Endothelial cell of umbilical vein (primary cell): ENCODE data around the gene GALNT17. TPM values are rescaled to one million over a fixed set of nuclear protein-coding genes. Genes with fewer than 3 reads are reported as not detected.

Source experiments
- BruUV-seq: library from RNA; stranded (reverse); fragments of 400-500 nt; replicated peaks from 2 replicates; lab custom pipeline; 2021; lab: Mats Ljungman, UMichigan
- CTCF ChIA-PET: fragments of 300-600, 350-600 bp; sonication (Branson Sonifier 250); formaldehyde crosslinking; loops from one replicate; lab custom pipeline; 2021; ENCODE audit warnings: antibody characterized with exemption, inconsistent platforms; lab: Charles Lee
- POLR2A ChIA-PET: fragments of 300-600, 350-600 bp; sonication (Branson Sonifier 250); formaldehyde crosslinking; loops from one replicate; lab custom pipeline; 2021; ENCODE audit warnings: antibody characterized with exemption, inconsistent platforms; lab: Charles Lee
- DNase-seq: peaks from one replicate; pipeline ENCODE4 v3.0.0-alpha.2; 2011; ENCODE audit warnings: low read depth, low spot score
- FAIRE-seq: peaks from 2 replicates; lab custom pipeline; 2011; peaks lifted over from hg19 to GRCh38; lab: Jason Lieb, UNC
- H2AFZ ChIP-seq: 2 replicates; pipeline ENCODE4 v1.6.0; 2012; ENCODE audit warnings: low read depth, low read length, control low read depth, inconsistent platforms
- H3K27ac ChIP-seq: 2 replicates; pipeline ENCODE4 v1.5.1; 2011; ENCODE audit warnings: low read depth, mild to moderate bottlenecking, control low read depth, low read length, moderate library complexity; ENCODE audit not compliant: insufficient read depth
- H3K27me3 ChIP-seq, 2 experiments: 2 replicates each; pipeline versions ENCODE4 v1.6.0 to v1.6.1; 2011; ENCODE audit warnings: low read length in 2 of 2, mixed read lengths in 1 of 2; ENCODE audit not compliant: control insufficient read depth in 2 of 2, insufficient read depth in 2 of 2
- H3K36me3 ChIP-seq, 2 experiments: 2 replicates in 1 of 2; 3 replicates in 1 of 2; pipeline ENCODE4 v1.5.1; 2011; ENCODE audit warnings: low read length in 2 of 2, mild to moderate bottlenecking in 1 of 2, moderate library complexity in 1 of 2; ENCODE audit not compliant: control insufficient read depth in 2 of 2, insufficient read depth in 2 of 2; ENCODE audit errors: extremely low read depth in 1 of 2
- H3K4me1 ChIP-seq: 3 replicates; pipeline ENCODE4 v1.5.1; 2011; ENCODE audit warnings: mild to moderate bottlenecking, low read length; ENCODE audit not compliant: control insufficient read depth, insufficient read depth; ENCODE audit errors: extremely low read depth
- H3K4me2 ChIP-seq: 2 replicates; pipeline ENCODE4 v1.6.1; 2011; ENCODE audit warnings: low read length, control low read depth, mixed read lengths; ENCODE audit not compliant: insufficient read depth
- H3K4me3 ChIP-seq, 3 experiments: fragments of 200-600 bp in 1 of 3; sonication (generic), shearing (Covaris generic) in 1 of 3; replicated peaks in 1 of 3; 2 replicates each; pipeline ENCODE4 v1.5.1; 2011 to 2016; ENCODE audit warnings: control low read depth in 3 of 3, low read length in 3 of 3, mild to moderate bottlenecking in 2 of 3, inconsistent platforms in 1 of 3, low read depth in 1 of 3, moderate library complexity in 1 of 3; ENCODE audit not compliant: insufficient read depth in 1 of 3
- H3K79me2 ChIP-seq: 2 replicates; pipeline ENCODE4 v1.6.0; 2012; ENCODE audit warnings: low read length, inconsistent platforms; ENCODE audit not compliant: control insufficient read depth, insufficient read depth
- H3K9ac ChIP-seq: replicated peaks from 2 replicates; pipeline ENCODE3; 2011; ENCODE audit warnings: low read length, control low read depth; ENCODE audit not compliant: insufficient read depth; ENCODE audit errors: extremely low read depth
- H3K9me1 ChIP-seq: replicated peaks from 3 replicates; pipeline ENCODE4 v1.6.0; 2011; ENCODE audit warnings: mild to moderate bottlenecking, low read length; ENCODE audit not compliant: control insufficient read depth, insufficient read depth; ENCODE audit errors: extremely low read depth
- H3K9me3 ChIP-seq: replicated peaks from 2 replicates; pipeline ENCODE4 v1.5.1; 2012; ENCODE audit warnings: low read length, inconsistent platforms; ENCODE audit not compliant: control insufficient read depth, insufficient read depth
- H4K20me1 ChIP-seq: replicated peaks from 2 replicates; pipeline ENCODE3; 2011; ENCODE audit warnings: mild to moderate bottlenecking, low read length; ENCODE audit not compliant: control insufficient read depth, insufficient read depth; ENCODE audit errors: extremely low read depth
- CTCF ChIP-seq, 2 donors: IDR thresholded peaks; 1 replicate in 1 of 2; 2 replicates in 1 of 2; pipeline ENCODE4 v1.5.1; 2011; ENCODE audit warnings: low read length in 2 of 2, mild to moderate bottlenecking in 2 of 2, moderate library complexity in 2 of 2, control low read depth in 1 of 2, inconsistent platforms in 1 of 2, low read depth in 1 of 2; ENCODE audit not compliant: insufficient read depth in 1 of 2; ENCODE audit errors: extremely low read depth in 1 of 2
- EZH2 ChIP-seq: IDR thresholded peaks from 2 replicates; pipeline ENCODE4 v1.6.1; 2012; ENCODE audit warnings: borderline replicate concordance, low read depth, mild to moderate bottlenecking, moderate library complexity, low read length, inconsistent platforms; ENCODE audit not compliant: severe bottlenecking
- FOS ChIP-seq: IDR thresholded peaks from 2 replicates; pipeline ENCODE4 v1.6.1; 2011; ENCODE audit warnings: mild to moderate bottlenecking, low read length, moderate library complexity, borderline replicate concordance; ENCODE audit not compliant: insufficient read depth
- GATA2 ChIP-seq: IDR thresholded peaks from 2 replicates; pipeline ENCODE4 v1.7.0; 2011; ENCODE audit warnings: low read depth, mild to moderate bottlenecking, moderate library complexity, mixed read lengths, low read length; ENCODE audit not compliant: insufficient read length, insufficient read depth
- JUN ChIP-seq: IDR thresholded peaks from 2 replicates; pipeline ENCODE4 v1.6.1; 2011; ENCODE audit warnings: borderline replicate concordance, low read depth; ENCODE audit not compliant: insufficient read length, insufficient read depth
- MAX ChIP-seq: IDR thresholded peaks from 2 replicates; pipeline ENCODE4 v1.6.1; 2011; ENCODE audit not compliant: insufficient read depth, insufficient read length
- MYC ChIP-seq: IDR thresholded peaks from one replicate; pipeline ENCODE4 v1.6.1; 2011; ENCODE audit warnings: mild to moderate bottlenecking, low read depth, low read length
- POLR2A ChIP-seq: IDR thresholded peaks from 2 replicates; pipeline ENCODE4 v1.6.1; 2012; ENCODE audit warnings: low read depth, mild to moderate bottlenecking, control low read depth, low read length
- POLR2AphosphoS5 ChIP-seq: IDR thresholded peaks from 2 replicates; pipeline ENCODE4 v1.6.1; 2012; ENCODE audit warnings: low read depth, mild to moderate bottlenecking, control low read depth, low read length, moderate library complexity; ENCODE audit not compliant: insufficient read depth
- dilution Hi-C: fragments of 300-500 bp; cut with MboI; formaldehyde crosslinking; loops from one replicate; pipeline ENCODE4 v1.15.0; 2019; ENCODE audit warnings: low sequenced_read_pairs; ENCODE audit not compliant: extremely low pct_ligation_motif_present
- intact Hi-C: fragments of 100-400 bp; cut with micrococcal nuclease; formaldehyde crosslinking; loops from one replicate; pipeline ENCODE4 v1.10.0; 2022
- polyA plus RNA-seq, 4 experiments: library from polyadenylated mRNA; depleted of rRNA in 3 of 4; stranded (reverse) in 3 of 4; unstranded in 1 of 4; fragments of >200 nt; gene quantifications; 2 replicates each; pipeline versions ENCODE4 v1.2.1 to v1.2.3, GENCODE V29; 2011 to 2012; ENCODE audit warnings: missing spikeins in 1 of 4
- total RNA-seq: library from RNA; stranded (reverse); gene quantifications from 2 replicates; pipeline ENCODE4 v1.2.3, GENCODE V29; 2021

The GALNT17 gene
- total and polyA plus RNA-seq, 2 donors (not counting 3 experiments of a cell fraction or from before 2014, with no cell fraction given), result not detected

- Histone ChIP-seq H3K79me2 (no peaks in the 10 kb centered on the region), H3K4me2 (no peak overlapping the region), H3K4me3 (no peak overlapping the region), H2AFZ (no peak overlapping the region), H3K36me3 (no peaks in the 10 kb centered on the region), H4K20me1 (no peaks in the 10 kb centered on the region), H3K9me3 (no peaks in the 10 kb centered on the region), H3K4me1 (no peaks in the 10 kb centered on the region), H3K9ac (no peak overlapping the region), H3K27ac (no peak overlapping the region), H3K27me3 (no peaks in the 10 kb centered on the region), H3K9me1 (no peaks in the 10 kb centered on the region)
- ChIA-PET POLR2A (no interaction called here), CTCF (no interaction called here)
- intact Hi-C loops (no loop called here), dilution Hi-C loops (no loop called here)
- no peak for TF ChIP-seq MAX
- TF ChIP-seq JUN, result no peak
- TF ChIP-seq POLR2AphosphoS5, result no peak
- TF ChIP-seq GATA2, result no peak
- TF ChIP-seq CTCF (IDR thresholded peaks at IDR 0.05; ENCODE audit: extremely low read depth in 1 of 2, insufficient read depth in 1 of 2, low read depth in 1 of 2, low read length in 2 of 2), result no peak
- no peak for TF ChIP-seq POLR2A
- TF ChIP-seq FOS, result no peak
- TF ChIP-seq EZH2, result no peak
- no peak for TF ChIP-seq MYC
- no peak for FAIRE-seq
- no peak for DNase-seq
- no TSS peak for BruUV-seq
These were observed 329.6 kb downstream of the GALNT17 start for GRCh38 chr7:71461572-71461971.
